Pancreas (tissue), 10 donors: ENCODE data around the gene SCRN1. TPM values are rescaled to one million over a fixed set of nuclear protein-coding genes. Genes with fewer than 3 reads are reported as not detected.

Source experiments
- ATAC-seq, 4 donors: fragments of 200-7000 bp; cut with Tn5 transposase; one replicate each; pipeline versions ENCODE4 v1.8.0 to v1.9.1; 2020; ENCODE audit warnings: mild to moderate bottlenecking in 4 of 4, moderate library complexity in 4 of 4
- DNase-seq, 6 donors: peaks; one replicate each; pipeline ENCODE4 v3.0.0-alpha.2; 2020
- FAIRE-seq: peaks from 2 replicates; lab custom pipeline; 2012; peaks lifted over from hg19 to GRCh38; lab: Jason Lieb, UNC
- H3K27ac ChIP-seq, 4 donors: fragments of 200-600 bp; sonication (generic); 1 replicate in 3 of 4; 2 replicates in 1 of 4; pipeline versions ENCODE4 v1.5.0 to v1.8.0; 2020
- H3K27me3 ChIP-seq, 4 donors: fragments of 200-600 bp; one replicate each; pipeline ENCODE4 v1.8.0; 2021
- H3K36me3 ChIP-seq, 3 donors: fragments of 200-600 bp; sonication (generic) in 1 of 3; one replicate each; pipeline versions ENCODE4 v1.5.0 to v1.8.0; 2020 to 2021
- H3K4me1 ChIP-seq, 3 donors: fragments of 200-600 bp; one replicate each; pipeline ENCODE4 v1.8.0; 2021
- H3K4me3 ChIP-seq, 4 donors: fragments of 200-600 bp; sonication (generic) in 2 of 4; one replicate each; pipeline versions ENCODE4 v1.5.0 to v1.8.0; 2020 to 2021
- H3K9me3 ChIP-seq, 4 donors: fragments of 200-600 bp; one replicate each; pipeline ENCODE4 v1.8.0; 2021
- CTCF ChIP-seq, 4 donors: fragments of 200-600 bp; sonication (generic) in 3 of 4; IDR thresholded peaks; one replicate each; pipeline versions ENCODE4 v1.5.0 to v1.8.0; 2021; ENCODE audit warnings: antibody characterized with exemption in 4 of 4
- WGBS, 2 donors: extraction: QIAGEN DNeasy Blood & Tissue Kit; methylation state at CpG; one replicate each; pipeline ENCODE4 v1.1.7; 2013; 5-methylcytosine and 5-hydroxymethylcytosine counted together
- intact Hi-C, 3 donors: fragments of 100-400 bp; cut with DNase I; formaldehyde crosslinking; loops; one replicate each; pipeline versions ENCODE4 v1.11.1 to v1.14.2; 2022
- polyA plus RNA-seq, 2 donors: library from polyadenylated mRNA; stranded (reverse); fragments of 200-250 nt; gene quantifications; one replicate each; pipeline ENCODE4 v1.2.3, GENCODE V29; 2013
- total RNA-seq, 6 donors: library from RNA; stranded (reverse); fragmentation: NEBNext Ultra II Directional in 4 of 6; extraction: Animal tissue kit (Norgen Biotek cat#: 25700) in 4 of 6; gene quantifications; one replicate each; pipeline versions ENCODE4 v1.2.1 to v1.2.4, GENCODE V29; 2021 to 2023
- donor health status: healthy with polysubstance abuse.
- donor health status: DM: no; HTN: no; CAD: no; lungs with moderate emphysema.
- donor health status: DM: no; HTN: no; CAD: no.
- donor health status: control.
- donor health status: control.
- donor health status: Bipolar disorder and iron deficiency.
- donor health status: DM: yes; HTN: yes; CAD: no.
- donor health status: DM: no; HTN: no; CAD: no.
- donor health status: DM: no; HTN: no; CAD: no.
- donor health status: DM: yes; HTN: yes; CAD: no.

SCRN1 gene
- total and polyA plus RNA-seq, 8 donors = 7.7 to 48.0 (median 32.3) TPM

DNA sequence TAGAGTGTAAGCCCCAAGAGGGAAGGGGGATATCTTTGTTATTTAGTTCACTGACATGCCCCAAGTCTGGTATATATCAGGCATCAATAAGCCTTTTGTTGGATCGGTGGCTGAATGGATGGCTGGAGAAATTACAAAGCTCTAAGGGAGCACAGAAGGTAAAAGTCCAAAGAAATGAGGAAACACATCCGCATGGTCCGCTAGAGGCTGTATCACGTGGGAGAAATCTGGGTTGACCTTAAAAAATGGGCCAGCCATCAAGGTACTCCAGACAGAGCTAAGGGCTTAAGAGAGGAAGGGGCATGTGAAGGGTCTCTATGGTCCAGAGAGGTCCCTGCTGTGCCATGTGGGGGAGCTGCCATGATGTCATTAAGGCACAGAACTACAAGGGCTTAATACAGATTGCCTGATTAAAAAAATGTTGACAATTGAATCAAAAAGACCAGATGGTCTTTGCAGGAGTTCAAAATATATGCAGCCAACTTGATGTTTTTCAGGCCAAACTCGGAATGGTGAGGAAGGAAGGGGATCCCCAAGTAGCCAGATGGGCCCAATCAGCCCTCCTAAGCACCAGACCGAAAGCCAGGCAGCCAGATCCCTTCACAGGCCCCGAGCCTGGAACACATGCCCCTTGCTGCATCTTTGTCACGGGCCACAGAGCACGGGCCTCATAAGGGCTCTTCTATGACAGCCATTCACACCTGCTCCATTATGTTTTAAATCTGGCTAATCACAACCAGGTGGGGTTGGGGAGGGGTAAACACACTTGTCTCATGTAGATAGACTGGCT, 31.9 kb downstream of the SCRN1 start:
- H3K27me3 ChIP-seq = no peaks in the 10 kb centered on the region
- H3K4me3 ChIP-seq = no peak overlapping the region
- no peak overlapping the region for H3K27ac ChIP-seq
- 89 to 93% methylated on average over 9 of the region's 9 CpGs for WGBS, 2 donors
- H3K36me3 ChIP-seq = no peaks in the 10 kb centered on the region
- FAIRE-seq (no peak), ATAC-seq (no peak), DNase-seq (no peak)
- H3K4me1 ChIP-seq = peaks cover 0 to 4% (median 0%) of the 10 kb centered on the region in 3 donors
- TF ChIP-seq CTCF (IDR thresholded peaks at IDR 0.05) = no peak
- intact Hi-C loops = no loop called here
- H3K9me3 ChIP-seq = no peaks in the 10 kb centered on the region

GRCh38 chr7:29956487-29956836, 33.1 kb downstream of the SCRN1 start:
- WGBS, 2 donors = 63 to 70% methylated on average over 3 of the region's 3 CpGs
- Histone ChIP-seq H3K9me3 (no peaks in the 10 kb centered on the region), H3K4me3 (no peak overlapping the region), H3K27ac (no peak overlapping the region), H3K36me3 (peaks cover 0 to 11% (median 0%) of the 10 kb centered on the region in 3 donors), H3K27me3 (no peaks in the 10 kb centered on the region), H3K4me1 (peaks cover 0 to 4% (median 0%) of the 10 kb centered on the region in 3 donors)
- no peak for DNase-seq
- ATAC-seq = no peak
- no peak for TF ChIP-seq CTCF (IDR thresholded peaks at IDR 0.05)
- intact Hi-C loops = no loop called here
- no peak for FAIRE-seq

GRCh38 chr7:29955799-29956486, 33.7 kb downstream of the SCRN1 start:
- Histone ChIP-seq H3K9me3 (no peaks in the 10 kb centered on the region), H3K27ac (no peak overlapping the region), H3K36me3 (peaks cover 0 to 16% (median 0%) of the 10 kb centered on the region in 3 donors), H3K4me3 (no peak overlapping the region), H3K4me1 (peaks cover 0 to 4% (median 0%) of the 10 kb centered on the region in 3 donors), H3K27me3 (no peaks in the 10 kb centered on the region)
- FAIRE-seq (no peak), DNase-seq (no peak), ATAC-seq (peak in 1 of 4 donors; percentile 50)
- 80 to 81% methylated on average over 8 of the region's 8 CpGs for WGBS, 2 donors
- TF ChIP-seq CTCF (IDR thresholded peaks at IDR 0.05) = no peak
- intact Hi-C loops = no loop called here

DNA sequence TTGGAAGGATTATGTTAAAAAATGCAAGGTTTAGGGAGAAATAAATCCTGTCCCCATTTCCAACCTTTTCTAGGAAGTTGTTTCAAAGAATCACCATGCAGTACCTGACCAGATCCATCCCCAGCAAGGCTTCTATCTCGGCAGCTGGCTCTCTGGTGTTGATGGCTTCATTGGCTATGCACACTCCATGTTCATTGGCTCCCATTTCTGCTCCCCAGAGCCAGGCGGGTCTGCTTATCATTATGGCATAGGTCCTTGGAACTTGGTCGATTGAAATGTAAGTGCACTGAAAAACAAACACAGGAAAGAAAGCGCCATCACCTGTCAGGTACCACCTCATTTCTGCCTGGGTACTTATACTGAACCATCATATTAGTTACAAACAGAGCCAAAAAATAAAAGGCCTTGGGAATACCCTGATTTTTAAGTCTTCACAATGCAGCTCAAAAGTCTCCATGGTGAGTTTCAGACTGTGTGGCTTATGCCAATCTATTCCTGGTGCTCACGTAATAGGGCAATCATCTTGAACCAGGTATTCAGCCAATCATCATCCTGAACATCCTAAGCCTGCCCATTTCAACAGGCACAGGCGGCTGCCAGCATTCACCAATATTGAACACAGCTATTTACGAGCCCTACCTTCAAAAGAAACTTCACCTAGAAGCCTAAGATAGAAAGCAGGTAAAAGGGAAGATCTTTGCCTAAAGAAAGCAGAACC, 34.4 kb downstream of the SCRN1 start:
- intact Hi-C loops = no loop called here
- H3K36me3 ChIP-seq = peaks cover 0 to 17% (median 0%) of the 10 kb centered on the region in 3 donors
- no peaks in the 10 kb centered on the region for H3K27me3 ChIP-seq
- no peaks in the 10 kb centered on the region for H3K9me3 ChIP-seq
- no peak for ATAC-seq
- no peak overlapping the region for H3K4me3 ChIP-seq
- TF ChIP-seq CTCF (IDR thresholded peaks at IDR 0.05) = no peak
- H3K27ac ChIP-seq = no peak overlapping the region
- no peak for FAIRE-seq
- peaks cover 0 to 4% (median 0%) of the 10 kb centered on the region in 3 donors for H3K4me1 ChIP-seq
- 66% methylated on average over 7 of the region's 7 CpGs for WGBS, 2 donors
- DNase-seq = no peak
